K562 (cell line): Measurements from ENCODE around the gene ASPG. TPM values are rescaled to one million over a fixed set of nuclear protein-coding genes. Genes with fewer than 3 reads are reported as not detected.

Experiments used
- ATAC-seq: fragments of 200-7000 bp; cut with Tn5 transposase; 3 replicates; pipeline ENCODE4 v1.9.1; 2020; ENCODE audit warnings: moderate library complexity
- BruUV-seq: library from RNA; stranded (reverse); fragments of 400-500 nt; replicated peaks from 2 replicates; lab custom pipeline; 2021; lab: Mats Ljungman, UMichigan
- CTCF ChIA-PET: fragments of 300-600 bp; formaldehyde crosslinking; extraction: SDS; loops from one replicate; lab custom pipeline; 2021; ENCODE audit warnings: low intra/inter-chr PET ratio; lab: Yijun Ruan, JAX
- POLR2A ChIA-PET: fragments of 300-600, 350-650 bp; sonication (Branson Sonifier 250); formaldehyde crosslinking; extraction: SDS; loops from one replicate; lab custom pipeline; 2021; ENCODE audit warnings: antibody characterized with exemption, inconsistent platforms; lab: Yijun Ruan, JAX
- DNase-seq, 4 experiments: peaks; one replicate each; pipeline versions ENCODE4 v3.0.0 to v3.0.0-alpha.2; 2011 to 2018; ENCODE audit warnings: low spot score in 3 of 4, mixed read lengths in 3 of 4; ENCODE audit errors: extremely low read depth in 1 of 4
- FAIRE-seq: peaks from 2 replicates; lab custom pipeline; 2011; peaks lifted over from hg19 to GRCh38; lab: Jason Lieb, UNC
- H2AFZ ChIP-seq: 2 replicates; pipeline ENCODE4 v1.6.0; 2011; ENCODE audit warnings: low read depth, low read length, control low read depth, inconsistent platforms
- H3K27ac ChIP-seq: fragments of 200-600 bp; 3 replicates; pipeline ENCODE4 v1.8.0; 2011; ENCODE audit warnings: low read depth, mild to moderate bottlenecking, control low read depth, inconsistent platforms, low read length, moderate library complexity, mixed read lengths; ENCODE audit errors: extremely low read depth
- H3K27me3 ChIP-seq, 2 experiments: fragments of 300-600 bp in 1 of 2; 2 replicates in 1 of 2; 3 replicates in 1 of 2; pipeline versions ENCODE4 v1.6.0 to v1.8.0; 2011; ENCODE audit warnings: inconsistent platforms in 2 of 2, low read length in 2 of 2, mild to moderate bottlenecking in 1 of 2, mixed read lengths in 1 of 2, moderate library complexity in 1 of 2; ENCODE audit not compliant: control insufficient read depth in 2 of 2, insufficient read depth in 2 of 2
- H3K36me3 ChIP-seq: fragments of 300-600 bp; 3 replicates; pipeline ENCODE4 v1.8.0; 2011; ENCODE audit warnings: mild to moderate bottlenecking, low read length, inconsistent platforms; ENCODE audit not compliant: control insufficient read depth, insufficient read depth
- H3K4me1 ChIP-seq, 2 experiments: fragments of 200-600 bp in 1 of 2; replicated peaks in 1 of 2; 2 replicates in 1 of 2; 3 replicates in 1 of 2; pipeline versions ENCODE4 v1.5.1 to v1.8.0; 2011; ENCODE audit warnings: inconsistent platforms in 2 of 2, low read length in 2 of 2, mild to moderate bottlenecking in 1 of 2, mixed read lengths in 1 of 2, moderate library complexity in 1 of 2; ENCODE audit not compliant: control insufficient read depth in 2 of 2, insufficient read depth in 2 of 2
- H3K4me2 ChIP-seq: 2 replicates; pipeline ENCODE4 v1.6.1; 2011; ENCODE audit warnings: low read length, control low read depth, inconsistent platforms, mixed read lengths; ENCODE audit not compliant: insufficient read depth
- H3K4me3 ChIP-seq: fragments of 200-600 bp; sonication (generic), shearing (Covaris generic); 2 replicates; pipeline ENCODE4 v1.5.1; 2016; ENCODE audit warnings: control low read depth, inconsistent platforms
- H3K79me2 ChIP-seq: fragments of 200-600 bp; 3 replicates; pipeline ENCODE4 v1.8.0; 2011; ENCODE audit warnings: low read length, inconsistent platforms; ENCODE audit not compliant: control insufficient read depth, insufficient read depth
- H3K9ac ChIP-seq, 2 experiments: 2 replicates each; pipeline versions ENCODE4 v1.6.0 to v1.6.1; 2011; ENCODE audit warnings: low read depth in 2 of 2, low read length in 2 of 2, control low read depth in 1 of 2, inconsistent platforms in 1 of 2, mild to moderate bottlenecking in 1 of 2, mixed read lengths in 1 of 2; ENCODE audit not compliant: insufficient read depth in 1 of 2
- H3K9me1 ChIP-seq: one replicate; pipeline ENCODE4 v1.6.0; 2011; ENCODE audit warnings: inconsistent platforms, mild to moderate bottlenecking, low read length, moderate library complexity; ENCODE audit not compliant: control insufficient read depth, insufficient read depth
- H3K9me3 ChIP-seq: replicated peaks from 2 replicates; pipeline ENCODE4 v1.5.1; 2011; ENCODE audit warnings: low read depth, low read length, inconsistent platforms; ENCODE audit not compliant: control insufficient read depth, insufficient read depth
- H4K20me1 ChIP-seq: replicated peaks from 2 replicates; pipeline ENCODE4 v1.6.1; 2011; ENCODE audit warnings: low read length, inconsistent platforms, mixed read lengths; ENCODE audit not compliant: control insufficient read depth, insufficient read depth
- ATF7 ChIP-seq: fragments of 450-650 bp; IDR thresholded peaks from 2 replicates; pipeline ENCODE4 v1.7.1; 2014; ENCODE audit warnings: mild to moderate bottlenecking, moderate library complexity
- BRD9 ChIP-seq: fragments of 450-650 bp; IDR thresholded peaks from 2 replicates; pipeline ENCODE4 v1.6.1; 2018; ENCODE audit warnings: low read depth; ENCODE audit not compliant: partially characterized antibody
- CREM ChIP-seq: IDR thresholded peaks from 2 replicates; pipeline ENCODE4 v1.6.1; 2014; ENCODE audit warnings: antibody characterized with exemption, low read depth
- EP400 ChIP-seq: fragments of 450-650 bp; IDR thresholded peaks from 2 replicates; pipeline ENCODE4 v1.6.1; 2017; ENCODE audit warnings: antibody characterized with exemption, mild to moderate bottlenecking, moderate library complexity
- HOXB6 ChIP-seq: fragments of 250-450 bp; sonication (Bioruptor Pico); IDR thresholded peaks from 2 replicates; pipeline ENCODE4 v1.5.1; 2022; ENCODE audit warnings: mild to moderate bottlenecking, borderline replicate concordance
- KDM5B ChIP-seq: fragments of 200-600 bp; sonication (generic); IDR thresholded peaks from 2 replicates; pipeline ENCODE4 v1.6.1; 2012; ENCODE audit warnings: low read depth, mild to moderate bottlenecking, moderate library complexity, low read length, control low read depth, inconsistent platforms; ENCODE audit not compliant: insufficient replicate concordance
- MEF2D ChIP-seq: conservative IDR thresholded peaks from 2 replicates; pipeline ENCODE4 v1.6.1; 2016; ENCODE audit warnings: low read depth, missing genetic modification characterization, missing compliant biosample characterization
- NRF1 ChIP-seq, 2 experiments: fragments of 450-650 bp; IDR thresholded peaks in 1 of 2; conservative IDR thresholded peaks in 1 of 2; 2 replicates each; pipeline ENCODE4 v1.6.1; 2014; ENCODE audit warnings: mild to moderate bottlenecking in 2 of 2
- PHF20 ChIP-seq: fragments of 450-650 bp; IDR thresholded peaks from 2 replicates; pipeline ENCODE4 v1.6.1; 2018; ENCODE audit not compliant: partially characterized antibody
- PTTG1 ChIP-seq: fragments of 450-650 bp; IDR thresholded peaks from 2 replicates; pipeline ENCODE4 v1.6.1; 2016; ENCODE audit warnings: low read depth, mild to moderate bottlenecking, missing genetic modification characterization, missing compliant biosample characterization
- RUNX1 ChIP-seq: sonication (generic); IDR thresholded peaks from 2 replicates; pipeline ENCODE4 v1.6.1; 2016; ENCODE audit warnings: antibody characterized with exemption, low read depth
- SP1 ChIP-seq: sonication (generic); formaldehyde crosslinking; IDR thresholded peaks from 2 replicates; pipeline ENCODE4 v1.8.1; 2022; ENCODE audit warnings: mild to moderate bottlenecking, missing genetic modification reagents
- THRAP3 ChIP-seq: fragments of 450-650 bp; IDR thresholded peaks from 2 replicates; pipeline ENCODE4 v1.6.1; 2016; ENCODE audit warnings: mild to moderate bottlenecking, inconsistent platforms, borderline replicate concordance
- ZBTB1 ChIP-seq: sonication (generic); formaldehyde crosslinking; IDR thresholded peaks from 2 replicates; pipeline ENCODE4 v1.8.1; 2023; ENCODE audit warnings: missing genetic modification reagents, low read depth, mild to moderate bottlenecking, borderline replicate concordance
- ZNF431 ChIP-seq: sonication (generic); formaldehyde crosslinking; IDR thresholded peaks from 2 replicates; pipeline ENCODE4 v1.8.0; 2022; ENCODE audit warnings: mild to moderate bottlenecking, missing genetic modification reagents
- WGBS: fragments of 100-300 bp; shearing (Covaris generic); methylation state at CpG from one replicate; pipeline ENCODE4 v1.1.6; 2016; ENCODE audit warnings: low coverage, mixed read lengths; ENCODE audit not compliant: insufficient coverage; ENCODE audit errors: missing lambda C conversion rate; 5-methylcytosine and 5-hydroxymethylcytosine counted together
- in situ Hi-C: fragments of 300-500 bp; cut with MboI; formaldehyde crosslinking; loops from 4 replicates; pipeline ENCODE4 v1.15.0; 2018; ENCODE audit warnings: inconsistent platforms, mixed read lengths
- intact Hi-C: fragments of 100-400 bp; cut with micrococcal nuclease; formaldehyde crosslinking; loops from 2 replicates; pipeline ENCODE4 v1.14.2; 2022
- polyA plus RNA-seq, 8 experiments: library from polyadenylated mRNA; depleted of rRNA in 4 of 8; stranded (reverse) in 5 of 8; unstranded in 3 of 8; fragments of >200 nt; fragmentation: Nextera tagmentation in 2 of 8; fragmentation: Illumina TruSeq in 1 of 8; extraction: Ambion mirVana in 2 of 8; extraction: Trizol in 1 of 8; gene quantifications; 2 replicates each; pipeline versions ENCODE4 v1.2.1 to v1.2.3, GENCODE V29; 2011 to 2014; ENCODE audit warnings: inconsistent platforms in 1 of 8, missing spikeins in 1 of 8
- total RNA-seq, 7 experiments: library from RNA; depleted of rRNA in 6 of 7; stranded (reverse); fragments of >200 nt in 6 of 7; fragmentation: Illumina TruSeq in 2 of 7; extraction: Trizol in 2 of 7; gene quantifications; 2 replicates each; pipeline versions ENCODE4 v1.2.1 to v1.2.3, GENCODE V29; 2011 to 2021; ENCODE audit warnings: low replicate concordance in 1 of 7
- TF ChIP-seq, protein P1 (sequence below): fragments of 450-650 bp; IDR thresholded peaks from 2 replicates; pipeline ENCODE4 v1.6.1; 2016; ENCODE audit warnings: antibody characterized with exemption
- TF ChIP-seq, protein P2 (sequence below): sonication (generic); formaldehyde crosslinking; IDR thresholded peaks from 2 replicates; pipeline ENCODE4 v1.8.0; 2022; ENCODE audit warnings: mild to moderate bottlenecking, low read depth, missing genetic modification reagents
- TF ChIP-seq, protein P3 (sequence below): fragments of 250-450 bp; sonication (Bioruptor Pico); IDR thresholded peaks from 2 replicates; pipeline ENCODE4 v1.8.0; 2021; ENCODE audit warnings: moderate library complexity, mild to moderate bottlenecking, inconsistent platforms

The ASPG gene
- total and polyA plus RNA-seq, 9 of the 15 experiments (the other 6 are each of a cell fraction or from before 2014, with no cell fraction given) = 0.18 TPM; not detected in 8

DNA sequence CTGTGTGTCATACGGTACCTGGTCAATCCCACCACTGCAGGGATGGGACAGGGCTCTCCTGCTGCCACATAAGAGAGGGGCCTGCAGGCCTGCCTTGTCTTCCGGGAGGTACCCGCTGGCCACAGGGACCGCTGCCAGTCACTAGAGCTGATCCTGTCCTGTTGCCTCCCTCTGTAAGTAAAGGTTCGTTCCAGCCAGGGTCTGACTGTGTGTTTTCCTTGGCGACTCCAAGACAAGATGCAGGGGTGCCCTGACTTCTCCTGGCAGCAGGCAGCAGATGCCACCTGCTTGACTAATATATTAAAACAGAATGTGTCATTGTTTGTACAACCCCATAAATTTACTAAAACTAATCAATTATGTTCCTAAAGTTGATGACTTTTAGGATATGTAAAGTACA lies 41.5 kb upstream of the ASPG start:
- 0% methylated on average over 4 of the region's 6 CpGs for WGBS
- H3K4me2 ChIP-seq = no peak overlapping the region
- no peak for DNase-seq
- no peak overlapping the region for H3K27ac ChIP-seq
- BruUV-seq = no TSS peak
- no peaks in the 10 kb centered on the region for H3K9me1 ChIP-seq
- H3K27me3 ChIP-seq = peaks cover 7 to 24% of the 10 kb centered on the region in 2 experiments; a peak in 3 of 5 replicates
- TF ChIP-seq, protein P1, sequence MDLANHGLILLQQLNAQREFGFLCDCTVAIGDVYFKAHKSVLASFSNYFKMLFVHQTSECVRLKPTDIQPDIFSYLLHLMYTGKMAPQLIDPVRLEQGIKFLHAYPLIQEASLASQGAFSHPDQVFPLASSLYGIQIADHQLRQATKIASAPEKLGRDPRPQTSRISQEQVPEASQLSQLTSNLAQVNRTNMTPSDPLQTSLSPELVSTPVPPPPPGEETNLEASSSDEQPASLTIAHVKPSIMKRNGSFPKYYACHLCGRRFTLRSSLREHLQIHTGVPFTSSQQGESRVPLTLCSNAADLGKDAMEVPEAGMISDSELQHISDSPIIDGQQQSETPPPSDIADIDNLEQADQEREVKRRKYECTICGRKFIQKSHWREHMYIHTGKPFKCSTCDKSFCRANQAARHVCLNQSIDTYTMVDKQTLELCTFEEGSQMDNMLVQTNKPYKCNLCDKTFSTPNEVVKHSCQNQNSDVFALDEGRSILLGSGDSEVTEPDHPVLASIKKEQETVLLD = no peak
- TF ChIP-seq BRD9 (no peak), EP400 (no peak), SP1 (no peak), PHF20 (no peak), HOXB6 (CRISPR knock-in tag) (no peak), MEF2D (tag) (no peak), PTTG1 (tag) (no peak), ATF7 (no peak), RUNX1 (no peak), NRF1 (conservative IDR thresholded peaks at IDR 0.05 in 1 of 2, IDR thresholded peaks at IDR 0.05 in 1 of 2) (no peak), ZBTB1 (no peak), CREM (no peak), THRAP3 (no peak), KDM5B (no peak), ZNF431 (CRISPR knock-in tag) (no peak)
- TF ChIP-seq, protein P2, sequence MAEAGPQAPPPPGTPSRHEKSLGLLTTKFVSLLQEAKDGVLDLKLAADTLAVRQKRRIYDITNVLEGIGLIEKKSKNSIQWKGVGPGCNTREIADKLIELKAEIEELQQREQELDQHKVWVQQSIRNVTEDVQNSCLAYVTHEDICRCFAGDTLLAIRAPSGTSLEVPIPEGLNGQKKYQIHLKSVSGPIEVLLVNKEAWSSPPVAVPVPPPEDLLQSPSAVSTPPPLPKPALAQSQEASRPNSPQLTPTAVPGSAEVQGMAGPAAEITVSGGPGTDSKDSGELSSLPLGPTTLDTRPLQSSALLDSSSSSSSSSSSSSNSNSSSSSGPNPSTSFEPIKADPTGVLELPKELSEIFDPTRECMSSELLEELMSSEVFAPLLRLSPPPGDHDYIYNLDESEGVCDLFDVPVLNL (CRISPR knock-in tag) = no peak
- TF ChIP-seq, protein P3, sequence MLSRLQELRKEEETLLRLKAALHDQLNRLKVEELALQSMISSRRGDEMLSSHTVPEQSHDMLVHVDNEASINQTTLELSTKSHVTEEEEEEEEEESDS (CRISPR knock-in tag) = no peak
- TF ChIP-seq, all 486 proteins: peak for 0
- ChIA-PET POLR2A (no interaction called here), CTCF (no interaction called here)
- FAIRE-seq = no peak
- in situ Hi-C loops = no loop called here
- Histone ChIP-seq H2AFZ (no peak overlapping the region), H3K4me1 (no peaks in the 10 kb centered on the region), H3K79me2 (no peaks in the 10 kb centered on the region), H3K36me3 (no peaks in the 10 kb centered on the region), H3K4me3 (no peak overlapping the region), H4K20me1 (no peaks in the 10 kb centered on the region), H3K9me3 (no peaks in the 10 kb centered on the region), H3K9ac (no peak overlapping the region)
- intact Hi-C loops = no loop called here
- no peak for ATAC-seq
